Measurements from ENCODE around the gene PCBP3. TPM values are rescaled to one million over a fixed set of nuclear protein-coding genes. Genes with fewer than 3 reads are reported as not detected.

The PCBP3 gene
- total and polyA plus RNA-seq, 2 donors (not counting 3 experiments of a cell fraction or from before 2014, with no cell fraction given): 0.06 to 1.1 TPM

DNA sequence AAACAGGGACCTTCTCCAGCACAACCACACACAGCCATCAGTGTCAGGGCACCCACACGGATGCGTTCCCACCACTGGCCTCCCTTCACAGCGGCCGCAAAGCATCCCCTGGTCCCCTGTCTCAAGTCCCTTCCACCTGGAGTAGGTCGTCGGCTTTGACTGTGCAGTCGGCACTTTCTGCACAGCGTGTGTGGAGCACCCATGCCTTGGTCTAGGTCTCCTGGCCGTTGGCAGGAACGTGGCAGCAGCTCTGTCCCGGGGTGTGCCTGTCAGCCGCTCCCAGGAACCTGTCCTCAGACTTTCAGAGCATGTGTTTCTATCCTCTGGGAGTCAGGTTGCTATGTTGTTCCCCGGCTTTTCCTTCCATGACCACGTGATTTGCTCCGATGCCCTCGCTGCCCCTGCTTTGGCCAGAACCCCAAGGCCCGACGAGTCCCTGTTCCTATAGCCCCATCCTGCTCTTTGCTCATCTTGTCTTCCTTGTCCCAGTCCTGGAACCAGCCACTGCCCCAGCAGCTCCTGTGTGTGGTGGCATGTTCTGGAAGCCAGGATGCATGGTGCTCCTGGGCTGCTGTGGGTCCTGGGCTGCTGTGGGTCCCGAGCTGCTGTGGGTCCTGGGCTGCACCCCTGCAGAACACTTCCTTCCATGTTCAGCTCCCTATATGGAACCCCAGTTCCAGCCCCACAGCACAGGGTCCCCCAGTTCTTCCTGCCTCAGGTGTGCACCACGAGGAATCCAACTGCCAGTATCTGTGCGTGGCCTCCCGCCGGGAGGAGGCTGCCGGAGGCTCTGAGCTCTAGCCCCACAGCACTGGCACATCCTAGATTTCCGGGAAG lies 253.9 kb downstream of the PCBP3 start:
- POLR2A ChIA-PET: no interaction called here
- no peak for FAIRE-seq
- DNase-seq (ENCODE audit: low read depth, low spot score): no peak
- Histone ChIP-seq H3K9ac (replicated peaks; ENCODE audit: extremely low read depth, insufficient read depth, low read length) (no peak overlapping the region), H3K9me3 (replicated peaks; ENCODE audit: control insufficient read depth, insufficient read depth, low read length) (no peaks in the 10 kb centered on the region), H3K9me1 (replicated peaks; ENCODE audit: control insufficient read depth, extremely low read depth, insufficient read depth, low read length) (no peaks in the 10 kb centered on the region), H2AFZ (ENCODE audit: low read depth, low read length) (no peak overlapping the region), H4K20me1 (replicated peaks; ENCODE audit: control insufficient read depth, extremely low read depth, insufficient read depth, low read length) (no peaks in the 10 kb centered on the region), H3K4me2 (ENCODE audit: insufficient read depth, low read length) (no peak overlapping the region), H3K4me3 (replicated peaks in 1 of 3; ENCODE audit: insufficient read depth in 1 of 3, low read depth in 1 of 3, low read length in 3 of 3) (no peak overlapping the region), H3K36me3 (ENCODE audit: control insufficient read depth in 2 of 2, extremely low read depth in 1 of 2, insufficient read depth in 2 of 2, low read length in 2 of 2) (no peaks in the 10 kb centered on the region), H3K4me1 (ENCODE audit: control insufficient read depth, extremely low read depth, insufficient read depth, low read length) (no peaks in the 10 kb centered on the region), H3K27ac (ENCODE audit: insufficient read depth, low read depth, low read length) (no peak overlapping the region), H3K27me3 (ENCODE audit: control insufficient read depth in 2 of 2, insufficient read depth in 2 of 2, low read length in 2 of 2) (no peaks in the 10 kb centered on the region), H3K79me2 (ENCODE audit: control insufficient read depth, insufficient read depth, low read length) (no peaks in the 10 kb centered on the region)
- dilution Hi-C loops (cut with MboI; ENCODE audit: extremely low pct_ligation_motif_present, low sequenced_read_pairs) (no loop called here), intact Hi-C loops (cut with micrococcal nuclease) (no loop called here)
- CTCF ChIA-PET: no interaction called here
- TF ChIP-seq, protein P1, sequence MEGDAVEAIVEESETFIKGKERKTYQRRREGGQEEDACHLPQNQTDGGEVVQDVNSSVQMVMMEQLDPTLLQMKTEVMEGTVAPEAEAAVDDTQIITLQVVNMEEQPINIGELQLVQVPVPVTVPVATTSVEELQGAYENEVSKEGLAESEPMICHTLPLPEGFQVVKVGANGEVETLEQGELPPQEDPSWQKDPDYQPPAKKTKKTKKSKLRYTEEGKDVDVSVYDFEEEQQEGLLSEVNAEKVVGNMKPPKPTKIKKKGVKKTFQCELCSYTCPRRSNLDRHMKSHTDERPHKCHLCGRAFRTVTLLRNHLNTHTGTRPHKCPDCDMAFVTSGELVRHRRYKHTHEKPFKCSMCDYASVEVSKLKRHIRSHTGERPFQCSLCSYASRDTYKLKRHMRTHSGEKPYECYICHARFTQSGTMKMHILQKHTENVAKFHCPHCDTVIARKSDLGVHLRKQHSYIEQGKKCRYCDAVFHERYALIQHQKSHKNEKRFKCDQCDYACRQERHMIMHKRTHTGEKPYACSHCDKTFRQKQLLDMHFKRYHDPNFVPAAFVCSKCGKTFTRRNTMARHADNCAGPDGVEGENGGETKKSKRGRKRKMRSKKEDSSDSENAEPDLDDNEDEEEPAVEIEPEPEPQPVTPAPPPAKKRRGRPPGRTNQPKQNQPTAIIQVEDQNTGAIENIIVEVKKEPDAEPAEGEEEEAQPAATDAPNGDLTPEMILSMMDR (IDR thresholded peaks at IDR 0.05; ENCODE audit: extremely low read depth in 1 of 2, insufficient read depth in 1 of 2, low read depth in 1 of 2, low read length in 2 of 2): no peak
- TF ChIP-seq JUN (IDR thresholded peaks at IDR 0.05; ENCODE audit: borderline replicate concordance, insufficient read depth, insufficient read length, low read depth) (no peak), MYC (IDR thresholded peaks at IDR 0.05; ENCODE audit: low read depth, low read length) (no peak), GATA2 (IDR thresholded peaks at IDR 0.05; ENCODE audit: insufficient read depth, insufficient read length, low read depth, low read length) (no peak), EZH2 (IDR thresholded peaks at IDR 0.05; ENCODE audit: borderline replicate concordance, low read depth, low read length, severe bottlenecking) (no peak), FOS (IDR thresholded peaks at IDR 0.05; ENCODE audit: borderline replicate concordance, insufficient read depth, low read length) (no peak), POLR2AphosphoS5 (IDR thresholded peaks at IDR 0.05; ENCODE audit: insufficient read depth, low read depth, low read length) (no peak), POLR2A (IDR thresholded peaks at IDR 0.05; ENCODE audit: low read depth, low read length) (no peak)
- TF ChIP-seq, protein P2, sequence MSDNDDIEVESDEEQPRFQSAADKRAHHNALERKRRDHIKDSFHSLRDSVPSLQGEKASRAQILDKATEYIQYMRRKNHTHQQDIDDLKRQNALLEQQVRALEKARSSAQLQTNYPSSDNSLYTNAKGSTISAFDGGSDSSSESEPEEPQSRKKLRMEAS (IDR thresholded peaks at IDR 0.05; ENCODE audit: insufficient read depth, insufficient read length): no peak
- BruUV-seq (replicated peaks): no TSS peak

Data from endothelial cell of umbilical vein (primary cell).